GM12878 (cell line): ENCODE results near the gene CNOT2. TPM values are rescaled to one million over a fixed set of nuclear protein-coding genes. Genes with fewer than 3 reads are reported as not detected.

Experiments
- ATAC-seq: fragments of 200-7000 bp; cut with Tn5 transposase; 3 replicates; pipeline ENCODE4 v1.9.1; 2020; ENCODE audit warnings: mild to moderate bottlenecking, moderate library complexity
- BruUV-seq: library from RNA; stranded (reverse); fragments of 400-500 nt; replicated peaks from 2 replicates; lab custom pipeline; 2021; lab: Mats Ljungman, UMichigan
- CTCF ChIA-PET: fragments of 300-600 bp; sonication (Branson Sonifier 250); formaldehyde crosslinking; extraction: SDS; loops from one replicate; lab custom pipeline; 2021; ENCODE audit warnings: inconsistent platforms; lab: Yijun Ruan, JAX
- POLR2A ChIA-PET: fragments of 350-600 bp; formaldehyde crosslinking; extraction: SDS; loops from one replicate; lab custom pipeline; 2021; ENCODE audit warnings: inconsistent platforms; lab: Charles Lee
- RAD21 ChIA-PET: fragments of 300-600 bp; sonication (Branson Sonifier 250); formaldehyde crosslinking; loops from one replicate; lab custom pipeline; 2023; ENCODE audit warnings: antibody characterized with exemption; ENCODE audit not compliant: unreplicated experiment; lab: Charles Lee
- SMC1A ChIA-PET: fragments of 300-600 bp; sonication (Branson Sonifier 250); formaldehyde crosslinking; loops from one replicate; lab custom pipeline; 2023; ENCODE audit not compliant: unreplicated experiment, uncharacterized antibody; lab: Charles Lee
- DNase-seq: peaks from one replicate; pipeline ENCODE4 v3.0.0-alpha.2; 2011; ENCODE audit warnings: low read depth, low spot score
- FAIRE-seq: peaks from 3 replicates; lab custom pipeline; 2011; peaks lifted over from hg19 to GRCh38; lab: Jason Lieb, UNC
- H2AFZ ChIP-seq: 2 replicates; pipeline ENCODE4 v1.6.0; 2011; ENCODE audit warnings: low read depth, low read length, control low read depth; ENCODE audit not compliant: control insufficient read depth
- H3K27ac ChIP-seq: 2 replicates; pipeline ENCODE4 v1.5.1; 2011; ENCODE audit warnings: control low read depth; ENCODE audit not compliant: control insufficient read depth, insufficient read depth
- H3K27me3 ChIP-seq, 2 experiments: replicated peaks in 1 of 2; 2 replicates each; pipeline versions ENCODE4 v1.6.0 to v1.6.1; 2011; ENCODE audit warnings: low read length in 1 of 2; ENCODE audit not compliant: control insufficient read depth in 2 of 2, insufficient read depth in 2 of 2
- H3K36me3 ChIP-seq, 2 experiments: 2 replicates each; pipeline ENCODE4 v1.5.1; 2011; ENCODE audit warnings: low read length in 1 of 2; ENCODE audit not compliant: control insufficient read depth in 2 of 2, insufficient read depth in 2 of 2
- H3K4me1 ChIP-seq: 2 replicates; pipeline ENCODE4 v1.6.1; 2011; ENCODE audit warnings: mild to moderate bottlenecking, low read length, moderate library complexity, mixed read lengths; ENCODE audit not compliant: control insufficient read depth, insufficient read depth
- H3K4me2 ChIP-seq: 2 replicates; pipeline ENCODE4 v1.6.0; 2011; ENCODE audit warnings: control low read depth; ENCODE audit not compliant: control insufficient read depth, insufficient read depth
- H3K4me3 ChIP-seq: fragments of 200-600 bp; sonication (generic); 2 replicates; pipeline ENCODE4 v1.5.1; 2016
- H3K79me2 ChIP-seq: 2 replicates; pipeline ENCODE4 v1.6.0; 2011; ENCODE audit warnings: low read length; ENCODE audit not compliant: control insufficient read depth, insufficient read depth
- H3K9ac ChIP-seq: 2 replicates; pipeline ENCODE4 v1.8.0; 2011; ENCODE audit warnings: low read length, control low read depth, mixed read lengths; ENCODE audit not compliant: control insufficient read depth, insufficient read depth
- H3K9me3 ChIP-seq: replicated peaks from 3 replicates; pipeline ENCODE4 v1.5.1; 2011; ENCODE audit warnings: mild to moderate bottlenecking, low read length; ENCODE audit not compliant: control insufficient read depth, insufficient read depth
- H4K20me1 ChIP-seq: 2 replicates; pipeline ENCODE4 v1.6.0; 2011; ENCODE audit not compliant: control insufficient read depth, insufficient read depth
- MYC ChIP-seq: IDR thresholded peaks from 2 replicates; pipeline ENCODE4 v1.6.1; 2011; ENCODE audit warnings: mild to moderate bottlenecking, low read length, moderate library complexity, inconsistent platforms; ENCODE audit not compliant: insufficient read depth, insufficient replicate concordance, insufficient read length, severe bottlenecking
- WGBS: methylation state at CpG from one replicate; pipeline ENCODE4 v1.1.6; 2016; ENCODE audit warnings: low lambda C conversion rate; ENCODE audit not compliant: insufficient replicate concordance, insufficient coverage; ENCODE audit errors: missing lambda C conversion rate; 5-methylcytosine and 5-hydroxymethylcytosine counted together
- in situ Hi-C: fragments of 300-500 bp; cut with MboI; formaldehyde crosslinking; loops from 9 replicates; pipeline ENCODE4 v1.14.3; 2018; ENCODE audit warnings: mixed read lengths
- intact Hi-C: fragments of 100-400 bp; cut with micrococcal nuclease; formaldehyde crosslinking; loops from one replicate; pipeline ENCODE4 v1.14.2; 2022; ENCODE audit not compliant: unreplicated experiment
- polyA plus RNA-seq, 11 experiments: library from polyadenylated mRNA; depleted of rRNA in 4 of 11; unstranded in 6 of 11; stranded (reverse) in 5 of 11; fragments of >200 nt; fragmentation: Nextera tagmentation in 4 of 11; fragmentation: Illumina TruSeq in 1 of 11; extraction: Ambion mirVana in 4 of 11; extraction: Trizol in 1 of 11; gene quantifications; 1 replicate in 1 of 11; 2 replicates in 10 of 11; pipeline versions ENCODE4 v1.2.1 to v1.2.3, GENCODE V29; 2011 to 2016; ENCODE audit warnings: inconsistent platforms in 2 of 11, missing spikeins in 2 of 11, low read depth in 1 of 11
- total RNA-seq, 4 experiments: library from RNA; depleted of rRNA in 3 of 4; stranded (reverse); fragments of >200 nt in 3 of 4; fragmentation: Illumina TruSeq in 1 of 4; extraction: Trizol in 1 of 4; gene quantifications; 2 replicates each; pipeline versions ENCODE4 v1.2.1 to v1.2.3, GENCODE V29; 2013 to 2021
- TF ChIP-seq, protein P1 (sequence below): fragments of 450-650 bp; IDR thresholded peaks from 2 replicates; pipeline ENCODE4 v1.6.1; 2018; ENCODE audit warnings: borderline replicate concordance, mild to moderate bottlenecking; ENCODE audit not compliant: partially characterized antibody
- TF ChIP-seq, protein P2 (sequence below): IDR thresholded peaks from 2 replicates; pipeline ENCODE4 v1.6.1; 2011; ENCODE audit warnings: borderline replicate concordance, low read depth, mild to moderate bottlenecking, moderate library complexity, low read length; ENCODE audit not compliant: insufficient read depth, poor library complexity, severe bottlenecking

Gene CNOT2
- total and polyA plus RNA-seq, 10 of the 15 experiments (the other 5 are each of a cell fraction or from before 2014, with no cell fraction given), result 37.9 to 127 (median 82.4) TPM

DNA sequence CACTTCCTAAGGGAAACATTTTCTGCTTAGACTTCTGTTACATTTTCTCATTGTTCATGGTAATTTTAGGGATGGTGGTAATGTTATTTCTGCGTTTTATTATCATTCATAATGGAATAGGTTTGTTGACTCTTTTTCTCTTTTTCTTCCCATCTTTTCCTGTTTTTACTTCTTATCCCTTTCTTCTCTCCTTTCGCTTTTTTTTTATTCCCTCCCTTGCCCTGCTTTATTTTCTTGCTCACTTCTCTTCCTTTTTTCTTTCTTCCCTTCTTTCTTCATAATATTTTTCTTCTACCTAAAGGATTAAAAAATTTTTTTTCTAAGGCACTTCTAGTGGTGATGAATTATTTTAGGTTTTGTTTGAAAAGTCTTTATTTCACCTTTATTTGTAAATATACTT, 45.6 kb downstream of the CNOT2 start:
- Histone ChIP-seq H3K79me2 (peaks cover 10% of the 10 kb centered on the region), H3K4me2 (no peak overlapping the region), H4K20me1 (no peaks in the 10 kb centered on the region), H3K9me3 (no peaks in the 10 kb centered on the region; the same call in 1 of the 3 replicates), H2AFZ (no peak overlapping the region), H3K27ac (no peak overlapping the region), H3K9ac (no peak overlapping the region), H3K4me1 (no peaks in the 10 kb centered on the region), H3K27me3 (no peaks in the 10 kb centered on the region), H3K36me3 (peaks cover 0 to 6% of the 10 kb centered on the region in 2 experiments; a peak in 1 of 4 replicates), H3K4me3 (no peak overlapping the region)
- in situ Hi-C loops, result no loop called here
- SMC1A ChIA-PET, result interaction anchor here (1.0 to 1.2 kb wide), 2 partner anchors 12 to 23 kb away, joined by 3 read pairs; no protein-coding TSS in a partner anchor
- 97% methylated on average over 2 of the region's 2 CpGs for WGBS
- no TSS peak for BruUV-seq
- no peak for ATAC-seq
- TF ChIP-seq, protein P1, sequence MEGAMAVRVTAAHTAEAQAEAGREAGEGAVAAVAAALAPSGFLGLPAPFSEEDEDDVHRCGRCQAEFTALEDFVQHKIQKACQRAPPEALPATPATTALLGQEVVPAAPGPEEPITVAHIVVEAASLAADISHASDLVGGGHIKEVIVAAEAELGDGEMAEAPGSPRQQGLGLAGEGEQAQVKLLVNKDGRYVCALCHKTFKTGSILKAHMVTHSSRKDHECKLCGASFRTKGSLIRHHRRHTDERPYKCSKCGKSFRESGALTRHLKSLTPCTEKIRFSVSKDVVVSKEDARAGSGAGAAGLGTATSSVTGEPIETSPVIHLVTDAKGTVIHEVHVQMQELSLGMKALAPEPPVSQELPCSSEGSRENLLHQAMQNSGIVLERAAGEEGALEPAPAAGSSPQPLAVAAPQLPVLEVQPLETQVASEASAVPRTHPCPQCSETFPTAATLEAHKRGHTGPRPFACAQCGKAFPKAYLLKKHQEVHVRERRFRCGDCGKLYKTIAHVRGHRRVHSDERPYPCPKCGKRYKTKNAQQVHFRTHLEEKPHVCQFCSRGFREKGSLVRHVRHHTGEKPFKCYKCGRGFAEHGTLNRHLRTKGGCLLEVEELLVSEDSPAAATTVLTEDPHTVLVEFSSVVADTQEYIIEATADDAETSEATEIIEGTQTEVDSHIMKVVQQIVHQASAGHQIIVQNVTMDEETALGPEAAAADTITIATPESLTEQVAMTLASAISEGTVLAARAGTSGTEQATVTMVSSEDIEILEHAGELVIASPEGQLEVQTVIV, result no peak
- TF ChIP-seq MYC, result no peak
- TF ChIP-seq, protein P2, sequence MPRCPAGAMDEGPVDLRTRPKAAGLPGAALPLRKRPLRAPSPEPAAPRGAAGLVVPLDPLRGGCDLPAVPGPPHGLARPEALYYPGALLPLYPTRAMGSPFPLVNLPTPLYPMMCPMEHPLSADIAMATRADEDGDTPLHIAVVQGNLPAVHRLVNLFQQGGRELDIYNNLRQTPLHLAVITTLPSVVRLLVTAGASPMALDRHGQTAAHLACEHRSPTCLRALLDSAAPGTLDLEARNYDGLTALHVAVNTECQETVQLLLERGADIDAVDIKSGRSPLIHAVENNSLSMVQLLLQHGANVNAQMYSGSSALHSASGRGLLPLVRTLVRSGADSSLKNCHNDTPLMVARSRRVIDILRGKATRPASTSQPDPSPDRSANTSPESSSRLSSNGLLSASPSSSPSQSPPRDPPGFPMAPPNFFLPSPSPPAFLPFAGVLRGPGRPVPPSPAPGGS, result no peak
- FAIRE-seq, result no peak
- POLR2A ChIA-PET, result no interaction called here
- RAD21 ChIA-PET, result no interaction called here
- intact Hi-C loops, result no loop called here
- CTCF ChIA-PET, result no interaction called here
- no peak for DNase-seq
